ENCODE measurements around the gene ODC1.

The ODC1 gene

GRCh38 chr2:10430886-10431622 lies 17.1 kb downstream of the ODC1 start:
- H3K9ac ChIP-seq (ENCODE audit: low read depth, low read length) = no peak overlapping the region
- peaks cover 3% of the 10 kb centered on the region; the same call in 1 of the 2 replicates for H3K4me1 ChIP-seq (ENCODE audit: insufficient read depth, low read length)
- H3K27me3 ChIP-seq (ENCODE audit: insufficient read depth, low read length, poor library complexity) = no peaks in the 10 kb centered on the region
- no peak overlapping the region for H3K27ac ChIP-seq (ENCODE audit: low read length)
- no peaks in the 10 kb centered on the region for H3K79me2 ChIP-seq (ENCODE audit: insufficient read depth, low read length)
- TF ChIP-seq CTCF (IDR thresholded peaks at IDR 0.05; ENCODE audit: borderline replicate concordance, extremely low read depth, low read length, poor library complexity, severe bottlenecking) = no peak
- TF ChIP-seq EZH2 (IDR thresholded peaks at IDR 0.05; ENCODE audit: borderline replicate concordance, low read depth, low read length, severe bottlenecking) = no peak
- no peaks in the 10 kb centered on the region; the same call in 1 of the 2 replicates for H4K20me1 ChIP-seq (ENCODE audit: insufficient read depth, low read length)
- DNase-seq = no peak
- ATAC-seq (ENCODE audit: insufficient read depth, low read depth) = no peak
- no peaks in the 10 kb centered on the region for H3K9me3 ChIP-seq (ENCODE audit: insufficient read depth, low read length, severe bottlenecking)
- no peaks in the 10 kb centered on the region for H3K36me3 ChIP-seq (ENCODE audit: insufficient read depth, low read length)
- no peak overlapping the region for H3K4me2 ChIP-seq (ENCODE audit: insufficient read depth, low read length)
- no peak overlapping the region for H3K4me3 ChIP-seq (ENCODE audit: low read depth in 1 of 2, low read length in 2 of 2)
- H2AFZ ChIP-seq (ENCODE audit: low read depth, low read length) = no peak overlapping the region

- H3K27me3 ChIP-seq (ENCODE audit: insufficient read depth, low read length, poor library complexity) = no peaks in the 10 kb centered on the region
- no peak overlapping the region for H3K9ac ChIP-seq (ENCODE audit: low read depth, low read length)
- ATAC-seq (ENCODE audit: insufficient read depth, low read depth) (no peak), DNase-seq (no peak)
- no peak overlapping the region for H2AFZ ChIP-seq (ENCODE audit: low read depth, low read length)
- H3K27ac ChIP-seq (ENCODE audit: low read length) = no peak overlapping the region
- no peak overlapping the region for H3K4me3 ChIP-seq (ENCODE audit: low read depth in 1 of 2, low read length in 2 of 2)
- no peaks in the 10 kb centered on the region for H3K36me3 ChIP-seq (ENCODE audit: insufficient read depth, low read length)
- H3K4me2 ChIP-seq (ENCODE audit: insufficient read depth, low read length) = no peak overlapping the region
- H3K9me3 ChIP-seq (ENCODE audit: insufficient read depth, low read length, severe bottlenecking) = no peaks in the 10 kb centered on the region
- no peak for TF ChIP-seq CTCF (IDR thresholded peaks at IDR 0.05; ENCODE audit: borderline replicate concordance, extremely low read depth, low read length, poor library complexity, severe bottlenecking)
- TF ChIP-seq EZH2 (IDR thresholded peaks at IDR 0.05; ENCODE audit: borderline replicate concordance, low read depth, low read length, severe bottlenecking) = no peak
- no peaks in the 10 kb centered on the region for H3K4me1 ChIP-seq (ENCODE audit: insufficient read depth, low read length)
- peaks cover 5% of the 10 kb centered on the region; the same call in 1 of the 2 replicates for H4K20me1 ChIP-seq (ENCODE audit: insufficient read depth, low read length)
- H3K79me2 ChIP-seq (ENCODE audit: insufficient read depth, low read length) = no peaks in the 10 kb centered on the region
Measured at GRCh38 chr2:10428924-10429323, 19.2 kb downstream of the ODC1 start.

GRCh38 chr2:10428355-10428754 lies 19.8 kb downstream of the ODC1 start:
- Histone ChIP-seq H3K4me3 (ENCODE audit: low read depth in 1 of 2, low read length in 2 of 2) (no peak overlapping the region), H4K20me1 (ENCODE audit: insufficient read depth, low read length) (peaks cover 5% of the 10 kb centered on the region; the same call in 1 of the 2 replicates), H3K9ac (ENCODE audit: low read depth, low read length) (no peak overlapping the region), H3K27ac (ENCODE audit: low read length) (no peak overlapping the region), H3K9me3 (ENCODE audit: insufficient read depth, low read length, severe bottlenecking) (no peaks in the 10 kb centered on the region), H3K79me2 (ENCODE audit: insufficient read depth, low read length) (no peaks in the 10 kb centered on the region), H3K4me1 (ENCODE audit: insufficient read depth, low read length) (no peaks in the 10 kb centered on the region), H2AFZ (ENCODE audit: low read depth, low read length) (no peak overlapping the region), H3K36me3 (ENCODE audit: insufficient read depth, low read length) (no peaks in the 10 kb centered on the region), H3K27me3 (ENCODE audit: insufficient read depth, low read length, poor library complexity) (no peaks in the 10 kb centered on the region), H3K4me2 (ENCODE audit: insufficient read depth, low read length) (no peak overlapping the region)
- DNase-seq (no peak), ATAC-seq (ENCODE audit: insufficient read depth, low read depth) (no peak)
- no peak for TF ChIP-seq EZH2 (IDR thresholded peaks at IDR 0.05; ENCODE audit: borderline replicate concordance, low read depth, low read length, severe bottlenecking)
- no peak for TF ChIP-seq CTCF (IDR thresholded peaks at IDR 0.05; ENCODE audit: borderline replicate concordance, extremely low read depth, low read length, poor library complexity, severe bottlenecking)
